ENCODE data around the gene EMILIN1.

EMILIN1 gene

GRCh38 chr2:27049422-27050280 lies 28.8 kb upstream of the EMILIN1 start:
- peaks cover 10% of the 10 kb centered on the region; the same call in 1 of the 2 replicates for H3K36me3 ChIP-seq (ENCODE audit: insufficient read depth, low read length)
- H3K9me2 ChIP-seq (replicated peaks; ENCODE audit: low read depth, low read length), result no peaks in the 10 kb centered on the region
- H3K4me2 ChIP-seq (ENCODE audit: low read depth, low read length, poor library complexity, severe bottlenecking), result peak overlapping the region; percentile 83
- TF ChIP-seq EZH2phosphoT487 (IDR thresholded peaks at IDR 0.05; ENCODE audit: borderline replicate concordance) (no peak), CTCF (conservative IDR thresholded peaks at IDR 0.05; ENCODE audit: low read length) (no peak)
- peak overlapping the region; percentile 88 for H3K9ac ChIP-seq (ENCODE audit: low read depth, low read length, poor library complexity, severe bottlenecking)
- H3K9me3 ChIP-seq (ENCODE audit: insufficient read depth, low read depth, low read length), result no peaks in the 10 kb centered on the region
- H3F3A ChIP-seq (ENCODE audit: low read depth), result peaks cover 3% of the 10 kb centered on the region; the same call in 1 of the 2 replicates
- H3K4me1 ChIP-seq (ENCODE audit: insufficient read depth, low read length, poor library complexity, severe bottlenecking), result peaks cover 25% of the 10 kb centered on the region
- peak overlapping the region; percentile 92 for H2AFZ ChIP-seq (ENCODE audit: low read length)
- H3K27me3 ChIP-seq (ENCODE audit: insufficient read depth, low read length, poor library complexity, severe bottlenecking), result no peaks in the 10 kb centered on the region
- H4K20me1 ChIP-seq (ENCODE audit: insufficient read depth, low read length, poor library complexity, severe bottlenecking), result no peaks in the 10 kb centered on the region
- peak overlapping the region; percentile 94 for H3K4me3 ChIP-seq (ENCODE audit: low read length, poor library complexity, severe bottlenecking)
- peaks cover 18% of the 10 kb centered on the region for H3K79me2 ChIP-seq (ENCODE audit: insufficient read depth, low read length)

GRCh38 chr2:27050281-27050995 lies 28.0 kb upstream of the EMILIN1 start:
- H3K9ac ChIP-seq (ENCODE audit: low read depth, low read length, poor library complexity, severe bottlenecking), result peak overlapping the region; percentile 88
- H3K4me1 ChIP-seq (ENCODE audit: insufficient read depth, low read length, poor library complexity, severe bottlenecking), result peaks cover 25% of the 10 kb centered on the region
- H3K9me3 ChIP-seq (ENCODE audit: insufficient read depth, low read depth, low read length), result no peaks in the 10 kb centered on the region
- peaks cover 18% of the 10 kb centered on the region for H3K79me2 ChIP-seq (ENCODE audit: insufficient read depth, low read length)
- TF ChIP-seq EZH2phosphoT487 (IDR thresholded peaks at IDR 0.05; ENCODE audit: borderline replicate concordance) (no peak), CTCF (conservative IDR thresholded peaks at IDR 0.05; ENCODE audit: low read length) (peak; percentile 33)
- H3K4me3 ChIP-seq (ENCODE audit: low read length, poor library complexity, severe bottlenecking), result peak overlapping the region; percentile 94
- no peaks in the 10 kb centered on the region for H4K20me1 ChIP-seq (ENCODE audit: insufficient read depth, low read length, poor library complexity, severe bottlenecking)
- no peaks in the 10 kb centered on the region for H3K9me2 ChIP-seq (replicated peaks; ENCODE audit: low read depth, low read length)
- peaks cover 3% of the 10 kb centered on the region; the same call in 1 of the 2 replicates for H3F3A ChIP-seq (ENCODE audit: low read depth)
- H2AFZ ChIP-seq (ENCODE audit: low read length), result peak overlapping the region; percentile 92
- H3K27me3 ChIP-seq (ENCODE audit: insufficient read depth, low read length, poor library complexity, severe bottlenecking), result no peaks in the 10 kb centered on the region
- H3K36me3 ChIP-seq (ENCODE audit: insufficient read depth, low read length), result peaks cover 18% of the 10 kb centered on the region; the same call in 1 of the 2 replicates
- H3K4me2 ChIP-seq (ENCODE audit: low read depth, low read length, poor library complexity, severe bottlenecking), result peak overlapping the region; percentile 83

- TF ChIP-seq EZH2phosphoT487 (IDR thresholded peaks at IDR 0.05; ENCODE audit: borderline replicate concordance) (no peak), CTCF (conservative IDR thresholded peaks at IDR 0.05; ENCODE audit: low read length) (no peak)
- Histone ChIP-seq H3K27me3 (ENCODE audit: insufficient read depth, low read length, poor library complexity, severe bottlenecking) (no peaks in the 10 kb centered on the region), H3K9me3 (ENCODE audit: insufficient read depth, low read depth, low read length) (no peaks in the 10 kb centered on the region), H3K4me2 (ENCODE audit: low read depth, low read length, poor library complexity, severe bottlenecking) (peak within 1 kb of the TSS; percentile 91), H3F3A (ENCODE audit: low read depth) (peaks cover 3% of the 10 kb centered on the region; the same call in 1 of the 2 replicates), H3K4me1 (ENCODE audit: insufficient read depth, low read length, poor library complexity, severe bottlenecking) (peaks cover 25% of the 10 kb centered on the region), H3K36me3 (ENCODE audit: insufficient read depth, low read length) (peaks cover 26% of the 10 kb centered on the region; the same call in 1 of the 2 replicates), H2AFZ (ENCODE audit: low read length) (peak within 1 kb of the TSS; percentile 92), H4K20me1 (ENCODE audit: insufficient read depth, low read length, poor library complexity, severe bottlenecking) (no peaks in the 10 kb centered on the region), H3K4me3 (ENCODE audit: low read length, poor library complexity, severe bottlenecking) (peak within 1 kb of the TSS; percentile 94), H3K9ac (ENCODE audit: low read depth, low read length, poor library complexity, severe bottlenecking) (peak within 1 kb of the TSS; percentile 88), H3K79me2 (ENCODE audit: insufficient read depth, low read length) (peaks cover 21% of the 10 kb centered on the region), H3K9me2 (replicated peaks; ENCODE audit: low read depth, low read length) (no peaks in the 10 kb centered on the region)
Measured at GRCh38 chr2:27050996-27051901, 27.2 kb upstream of the EMILIN1 start, which contains the start of gene AGBL5. AGBL5 (plus strand) TSS chr2:27051668; CDS start chr2:27052959, 1,291 bp downstream.
